ENCODE data around the gene IPPK.

Gene IPPK, protein sequence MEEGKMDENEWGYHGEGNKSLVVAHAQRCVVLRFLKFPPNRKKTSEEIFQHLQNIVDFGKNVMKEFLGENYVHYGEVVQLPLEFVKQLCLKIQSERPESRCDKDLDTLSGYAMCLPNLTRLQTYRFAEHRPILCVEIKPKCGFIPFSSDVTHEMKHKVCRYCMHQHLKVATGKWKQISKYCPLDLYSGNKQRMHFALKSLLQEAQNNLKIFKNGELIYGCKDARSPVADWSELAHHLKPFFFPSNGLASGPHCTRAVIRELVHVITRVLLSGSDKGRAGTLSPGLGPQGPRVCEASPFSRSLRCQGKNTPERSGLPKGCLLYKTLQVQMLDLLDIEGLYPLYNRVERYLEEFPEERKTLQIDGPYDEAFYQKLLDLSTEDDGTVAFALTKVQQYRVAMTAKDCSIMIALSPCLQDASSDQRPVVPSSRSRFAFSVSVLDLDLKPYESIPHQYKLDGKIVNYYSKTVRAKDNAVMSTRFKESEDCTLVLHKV

DNA sequence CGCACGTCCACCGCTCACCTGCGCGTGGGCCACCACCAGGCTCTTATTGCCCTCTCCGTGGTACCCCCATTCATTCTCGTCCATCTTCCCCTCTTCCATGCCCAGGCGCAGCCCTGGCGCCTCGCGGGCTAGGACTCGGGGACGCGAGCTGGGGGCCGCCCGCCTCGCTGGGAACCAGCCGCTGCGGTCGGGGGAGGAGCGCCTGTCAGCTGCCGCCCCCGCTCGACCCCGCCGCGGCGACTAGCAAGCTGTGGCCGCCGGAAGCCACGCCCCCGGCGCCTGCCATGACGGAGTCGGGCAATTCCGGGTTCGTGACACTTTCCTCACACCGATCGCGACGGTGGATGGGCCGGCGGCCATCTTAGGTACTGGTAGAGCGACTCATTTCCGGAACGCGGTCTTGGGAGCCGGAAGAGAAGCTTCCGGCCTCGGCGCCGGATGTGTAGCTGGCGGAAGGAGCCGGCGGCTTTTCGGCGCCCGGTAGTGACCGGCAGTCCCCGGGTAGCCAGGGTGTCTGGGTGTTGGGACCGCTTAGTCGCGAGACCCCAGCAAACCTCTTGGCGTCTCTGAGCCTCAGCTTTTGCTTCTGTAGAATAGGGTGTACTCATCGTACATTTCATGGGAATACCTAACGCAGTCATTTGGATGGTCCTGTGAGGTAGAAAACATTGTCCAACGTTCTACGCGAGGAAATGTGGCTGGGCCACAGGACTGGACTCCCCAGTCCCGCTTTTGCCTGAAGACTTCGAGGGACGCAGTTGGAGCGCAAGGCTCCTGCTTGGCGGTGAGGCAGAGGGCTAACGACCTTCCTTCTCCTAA is at the start of gene IPPK:
Gene IPPK (minus strand): TSS at position 242 of the 819 bp plus-strand sequence. CDS start 143 bp downstream, at position 99.
- peak within 1 kb of the TSS; percentile 98 for H2AFZ ChIP-seq (ENCODE audit: low read depth, low read length)
- H3K4me3 ChIP-seq (ENCODE audit: low read depth in 1 of 2, low read length in 2 of 2): peak within 1 kb of the TSS; percentile 93 to 100

DNA sequence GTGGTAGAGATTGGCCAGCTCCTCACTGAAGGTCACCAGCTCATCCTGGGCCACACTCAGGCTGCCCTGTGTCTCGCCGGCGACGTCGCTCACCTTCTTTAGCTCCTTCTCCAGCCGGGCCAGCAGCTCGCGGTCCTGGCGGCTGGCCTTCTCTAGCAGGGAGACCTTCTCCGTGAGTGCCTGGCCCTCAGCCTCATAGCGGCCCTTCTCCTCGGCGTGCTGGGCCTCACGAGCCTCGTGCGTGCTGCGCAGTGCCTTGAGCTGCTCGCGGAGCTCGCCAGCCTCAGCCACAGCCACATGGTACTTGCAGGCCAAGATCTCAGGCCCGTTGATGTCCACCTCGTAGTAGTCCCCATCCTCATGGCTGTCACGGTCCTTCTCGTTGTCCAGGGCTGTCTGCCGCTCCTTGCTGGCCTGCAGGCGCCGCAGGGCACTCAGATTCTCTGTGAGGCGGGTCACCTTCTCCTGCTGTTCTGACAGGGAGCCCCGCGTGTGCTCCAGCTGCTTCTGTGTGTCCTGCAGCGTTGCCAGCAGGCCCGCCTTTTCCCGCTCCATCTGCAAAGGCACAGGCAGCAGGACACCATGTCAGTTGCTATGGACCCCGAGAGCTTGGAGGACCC is 49.2 kb upstream of the IPPK start:
- Histone ChIP-seq H3K4me3 (ENCODE audit: low read depth in 1 of 2, low read length in 2 of 2) (no peak overlapping the region), H3K9ac (ENCODE audit: low read depth, low read length) (no peak overlapping the region), H3K27ac (ENCODE audit: low read length) (no peak overlapping the region), H3K27me3 (ENCODE audit: insufficient read depth, low read length, poor library complexity) (no peaks in the 10 kb centered on the region), H3K36me3 (ENCODE audit: insufficient read depth, low read length) (peaks cover 96% of the 10 kb centered on the region), H4K20me1 (ENCODE audit: insufficient read depth, low read length) (peaks cover 32% of the 10 kb centered on the region), H3K4me1 (ENCODE audit: insufficient read depth, low read length) (no peaks in the 10 kb centered on the region), H3K4me2 (ENCODE audit: insufficient read depth, low read length) (no peak overlapping the region), H2AFZ (ENCODE audit: low read depth, low read length) (no peak overlapping the region), H3K9me3 (ENCODE audit: insufficient read depth, low read length, severe bottlenecking) (no peaks in the 10 kb centered on the region), H3K79me2 (ENCODE audit: insufficient read depth, low read length) (no peaks in the 10 kb centered on the region)
- no peak for DNase-seq
- TF ChIP-seq EZH2 (IDR thresholded peaks at IDR 0.05; ENCODE audit: borderline replicate concordance, low read depth, low read length, severe bottlenecking): no peak
- TF ChIP-seq, protein P1, sequence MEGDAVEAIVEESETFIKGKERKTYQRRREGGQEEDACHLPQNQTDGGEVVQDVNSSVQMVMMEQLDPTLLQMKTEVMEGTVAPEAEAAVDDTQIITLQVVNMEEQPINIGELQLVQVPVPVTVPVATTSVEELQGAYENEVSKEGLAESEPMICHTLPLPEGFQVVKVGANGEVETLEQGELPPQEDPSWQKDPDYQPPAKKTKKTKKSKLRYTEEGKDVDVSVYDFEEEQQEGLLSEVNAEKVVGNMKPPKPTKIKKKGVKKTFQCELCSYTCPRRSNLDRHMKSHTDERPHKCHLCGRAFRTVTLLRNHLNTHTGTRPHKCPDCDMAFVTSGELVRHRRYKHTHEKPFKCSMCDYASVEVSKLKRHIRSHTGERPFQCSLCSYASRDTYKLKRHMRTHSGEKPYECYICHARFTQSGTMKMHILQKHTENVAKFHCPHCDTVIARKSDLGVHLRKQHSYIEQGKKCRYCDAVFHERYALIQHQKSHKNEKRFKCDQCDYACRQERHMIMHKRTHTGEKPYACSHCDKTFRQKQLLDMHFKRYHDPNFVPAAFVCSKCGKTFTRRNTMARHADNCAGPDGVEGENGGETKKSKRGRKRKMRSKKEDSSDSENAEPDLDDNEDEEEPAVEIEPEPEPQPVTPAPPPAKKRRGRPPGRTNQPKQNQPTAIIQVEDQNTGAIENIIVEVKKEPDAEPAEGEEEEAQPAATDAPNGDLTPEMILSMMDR (IDR thresholded peaks at IDR 0.05; ENCODE audit: borderline replicate concordance, extremely low read depth, low read length, poor library complexity, severe bottlenecking): no peak
- no peak for ATAC-seq (ENCODE audit: insufficient read depth, low read depth)

More for the DNA sequence above, at the start of gene IPPK:
- TF ChIP-seq, protein P1 (IDR thresholded peaks at IDR 0.05; ENCODE audit: borderline replicate concordance, extremely low read depth, low read length, poor library complexity, severe bottlenecking): no peak
- H3K9me3 ChIP-seq (ENCODE audit: insufficient read depth, low read length, severe bottlenecking): no peaks in the 10 kb centered on the region
- H3K4me2 ChIP-seq (ENCODE audit: insufficient read depth, low read length): peak within 1 kb of the TSS; percentile 76
- H3K27me3 ChIP-seq (ENCODE audit: insufficient read depth, low read length, poor library complexity): no peaks in the 10 kb centered on the region
- ATAC-seq (ENCODE audit: insufficient read depth, low read depth) (peak; percentile 94), DNase-seq (peak; percentile 98)
- peaks cover 35% of the 10 kb centered on the region for H3K4me1 ChIP-seq (ENCODE audit: insufficient read depth, low read length)
- H3K9ac ChIP-seq (ENCODE audit: low read depth, low read length): peak within 1 kb of the TSS; percentile 95
- H3K27ac ChIP-seq (ENCODE audit: low read length): peak within 1 kb of the TSS; percentile 98
- peaks cover 14% of the 10 kb centered on the region for H3K36me3 ChIP-seq (ENCODE audit: insufficient read depth, low read length)
- H4K20me1 ChIP-seq (ENCODE audit: insufficient read depth, low read length): peaks cover 9% of the 10 kb centered on the region; the same call in 1 of the 2 replicates
- peaks cover 53% of the 10 kb centered on the region for H3K79me2 ChIP-seq (ENCODE audit: insufficient read depth, low read length)

DNA sequence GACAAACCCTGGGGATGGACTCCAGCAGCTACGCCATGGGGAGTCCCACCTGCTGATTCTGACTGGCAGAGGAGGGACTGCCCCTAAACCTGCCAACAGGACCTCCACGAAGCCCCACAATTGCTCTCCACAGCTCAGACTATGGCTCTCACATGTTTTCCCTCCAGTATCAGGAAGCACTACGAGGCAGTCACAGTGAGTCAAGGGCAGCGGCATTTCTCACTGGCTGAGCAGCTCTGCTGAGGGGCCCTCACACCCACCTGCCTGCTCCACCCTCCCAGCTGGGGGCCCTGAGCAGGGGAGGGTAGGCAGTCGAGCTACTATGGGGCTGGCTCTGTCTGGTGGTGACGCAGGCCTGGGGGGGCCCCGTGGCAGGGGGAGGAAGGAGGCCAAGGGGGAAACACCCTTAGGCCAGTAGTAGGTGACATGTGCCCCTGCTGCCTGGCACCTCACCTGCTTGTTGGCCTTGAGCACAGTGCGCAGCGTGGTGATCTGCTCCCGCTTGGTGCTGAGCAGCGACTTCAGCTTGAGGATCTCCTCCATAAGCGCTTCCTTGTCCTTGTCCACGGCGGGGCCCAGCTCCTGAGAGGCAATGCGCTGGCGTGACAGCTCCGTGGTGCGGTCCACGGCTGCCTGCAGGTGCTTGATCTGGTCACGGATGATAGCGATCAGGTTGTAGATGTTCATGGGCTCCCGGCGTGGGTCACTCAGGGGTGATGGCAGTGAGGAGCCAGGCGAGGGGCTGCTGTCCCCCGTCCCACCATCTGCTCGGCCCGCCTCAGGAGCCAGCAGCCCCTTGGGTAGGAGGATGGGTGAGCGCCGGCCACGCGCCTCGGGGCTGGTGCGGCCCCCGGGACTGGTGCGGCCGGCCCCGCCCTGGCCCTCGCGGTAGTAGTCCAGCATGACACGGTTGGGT is 48.4 kb upstream of the IPPK start:
- Histone ChIP-seq H4K20me1 (ENCODE audit: insufficient read depth, low read length) (peaks cover 24% of the 10 kb centered on the region), H3K4me2 (ENCODE audit: insufficient read depth, low read length) (no peak overlapping the region), H3K27ac (ENCODE audit: low read length) (no peak overlapping the region), H3K36me3 (ENCODE audit: insufficient read depth, low read length) (peaks cover 98% of the 10 kb centered on the region), H3K9ac (ENCODE audit: low read depth, low read length) (no peak overlapping the region), H3K4me3 (ENCODE audit: low read depth in 1 of 2, low read length in 2 of 2) (no peak overlapping the region), H3K79me2 (ENCODE audit: insufficient read depth, low read length) (no peaks in the 10 kb centered on the region), H2AFZ (ENCODE audit: low read depth, low read length) (no peak overlapping the region), H3K9me3 (ENCODE audit: insufficient read depth, low read length, severe bottlenecking) (no peaks in the 10 kb centered on the region), H3K4me1 (ENCODE audit: insufficient read depth, low read length) (no peaks in the 10 kb centered on the region), H3K27me3 (ENCODE audit: insufficient read depth, low read length, poor library complexity) (no peaks in the 10 kb centered on the region)
- no peak for DNase-seq
- ATAC-seq (ENCODE audit: insufficient read depth, low read depth): no peak
- TF ChIP-seq, protein P1 (IDR thresholded peaks at IDR 0.05; ENCODE audit: borderline replicate concordance, extremely low read depth, low read length, poor library complexity, severe bottlenecking): no peak
- TF ChIP-seq EZH2 (IDR thresholded peaks at IDR 0.05; ENCODE audit: borderline replicate concordance, low read depth, low read length, severe bottlenecking): no peak
